Measurements from ENCODE around the gene ARID1B.
A peak's percentile ranks its signal among the peaks of the same experiment; 100 is the strongest.

The ARID1B gene

DNA sequence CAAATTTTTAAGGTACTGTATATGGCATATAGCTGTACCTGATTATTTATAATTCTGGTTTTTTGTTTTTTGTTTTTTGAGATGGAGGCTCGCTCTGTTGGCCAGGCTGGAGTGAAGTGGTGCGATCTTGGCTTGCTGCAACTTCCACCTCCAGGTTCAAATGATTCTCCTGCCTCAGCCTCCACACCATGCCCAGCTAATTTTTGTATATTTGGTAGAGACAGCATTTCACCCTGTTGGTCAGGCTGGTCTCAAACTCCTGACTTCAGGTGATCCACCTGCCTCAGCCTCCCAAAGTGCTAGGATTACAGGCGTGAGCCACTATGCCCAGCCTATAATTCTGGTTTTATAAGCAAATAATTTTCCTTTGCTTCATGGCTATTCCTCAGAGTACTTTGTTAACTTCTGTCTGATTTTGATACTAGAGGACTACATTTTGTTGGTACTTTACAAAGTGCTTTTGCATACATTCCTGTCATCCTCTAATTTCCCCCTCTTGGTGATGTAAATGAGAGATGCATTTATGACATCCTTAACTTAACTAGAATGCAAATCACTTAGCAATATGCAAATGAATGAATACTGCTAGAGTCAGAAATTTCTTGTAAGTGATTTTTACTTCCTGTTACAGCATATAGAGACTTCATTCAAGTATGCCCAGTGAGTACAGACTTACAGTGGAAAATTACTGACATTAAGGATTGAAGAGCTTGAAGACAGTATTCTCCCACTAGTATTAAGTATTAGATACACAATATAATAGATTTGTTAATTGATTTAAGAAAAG, 35.7 kb upstream of the ARID1B start:
- TF ChIP-seq, protein P1, sequence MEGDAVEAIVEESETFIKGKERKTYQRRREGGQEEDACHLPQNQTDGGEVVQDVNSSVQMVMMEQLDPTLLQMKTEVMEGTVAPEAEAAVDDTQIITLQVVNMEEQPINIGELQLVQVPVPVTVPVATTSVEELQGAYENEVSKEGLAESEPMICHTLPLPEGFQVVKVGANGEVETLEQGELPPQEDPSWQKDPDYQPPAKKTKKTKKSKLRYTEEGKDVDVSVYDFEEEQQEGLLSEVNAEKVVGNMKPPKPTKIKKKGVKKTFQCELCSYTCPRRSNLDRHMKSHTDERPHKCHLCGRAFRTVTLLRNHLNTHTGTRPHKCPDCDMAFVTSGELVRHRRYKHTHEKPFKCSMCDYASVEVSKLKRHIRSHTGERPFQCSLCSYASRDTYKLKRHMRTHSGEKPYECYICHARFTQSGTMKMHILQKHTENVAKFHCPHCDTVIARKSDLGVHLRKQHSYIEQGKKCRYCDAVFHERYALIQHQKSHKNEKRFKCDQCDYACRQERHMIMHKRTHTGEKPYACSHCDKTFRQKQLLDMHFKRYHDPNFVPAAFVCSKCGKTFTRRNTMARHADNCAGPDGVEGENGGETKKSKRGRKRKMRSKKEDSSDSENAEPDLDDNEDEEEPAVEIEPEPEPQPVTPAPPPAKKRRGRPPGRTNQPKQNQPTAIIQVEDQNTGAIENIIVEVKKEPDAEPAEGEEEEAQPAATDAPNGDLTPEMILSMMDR (IDR thresholded peaks at IDR 0.05; ENCODE audit: low read depth, low read length), result no peak
- H3K4me3 ChIP-seq (ENCODE audit: low read depth, low read length), result no peak overlapping the region
- in situ Hi-C loops (cut with HindIII; ENCODE audit: low sequenced_read_pairs), result no loop called here
- DNase-seq (ENCODE audit: low read depth, low spot score), result no peak

DNA sequence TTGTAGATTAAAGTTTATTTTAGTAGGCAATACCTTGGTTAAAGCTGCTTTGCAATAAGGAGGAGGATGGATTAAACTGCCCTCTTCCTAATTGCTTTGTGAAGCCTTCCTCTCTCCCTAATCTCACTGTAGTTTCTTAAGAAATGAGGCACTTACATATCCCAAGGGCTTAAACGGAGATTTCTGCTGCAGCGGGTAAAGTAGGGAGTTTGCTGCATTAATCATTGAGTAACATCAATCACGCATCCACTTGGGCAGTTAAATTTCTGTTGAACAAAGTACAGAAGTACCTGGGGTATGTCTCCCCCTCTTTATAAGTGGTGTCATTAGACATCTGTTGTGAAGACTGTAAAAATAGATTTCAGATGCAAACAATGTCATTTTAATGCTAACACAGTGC, 29.5 kb upstream of the ARID1B start:
- no peak for DNase-seq (ENCODE audit: low read depth, low spot score)
- H3K4me3 ChIP-seq (ENCODE audit: low read depth, low read length), result no peak overlapping the region
- in situ Hi-C loops (cut with HindIII; ENCODE audit: low sequenced_read_pairs), result no loop called here
- TF ChIP-seq, protein P1 (IDR thresholded peaks at IDR 0.05; ENCODE audit: low read depth, low read length), result no peak

DNA sequence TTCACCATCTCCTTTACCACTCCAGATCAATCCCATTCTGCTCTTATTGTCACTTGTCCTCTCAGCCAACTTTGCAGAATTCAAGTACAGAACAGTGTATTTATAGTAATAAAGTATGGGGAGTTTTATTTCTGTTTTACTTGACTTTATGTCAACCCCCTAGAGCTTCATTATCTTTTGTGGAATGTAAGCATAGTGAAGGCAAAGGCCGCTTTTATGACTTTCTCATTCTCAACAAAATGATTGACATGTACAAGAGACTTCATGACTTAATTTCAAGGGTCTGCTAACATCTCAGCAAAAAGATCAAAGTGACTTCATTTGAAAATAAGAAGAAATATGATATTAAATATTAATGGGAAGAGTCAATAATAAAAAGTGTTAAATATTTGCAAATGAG, 28.7 kb upstream of the ARID1B start:
- TF ChIP-seq, protein P1 (IDR thresholded peaks at IDR 0.05; ENCODE audit: low read depth, low read length), result no peak
- no peak overlapping the region for H3K4me3 ChIP-seq (ENCODE audit: low read depth, low read length)
- in situ Hi-C loops (cut with HindIII; ENCODE audit: low sequenced_read_pairs), result no loop called here
- no peak for DNase-seq (ENCODE audit: low read depth, low spot score)

DNA sequence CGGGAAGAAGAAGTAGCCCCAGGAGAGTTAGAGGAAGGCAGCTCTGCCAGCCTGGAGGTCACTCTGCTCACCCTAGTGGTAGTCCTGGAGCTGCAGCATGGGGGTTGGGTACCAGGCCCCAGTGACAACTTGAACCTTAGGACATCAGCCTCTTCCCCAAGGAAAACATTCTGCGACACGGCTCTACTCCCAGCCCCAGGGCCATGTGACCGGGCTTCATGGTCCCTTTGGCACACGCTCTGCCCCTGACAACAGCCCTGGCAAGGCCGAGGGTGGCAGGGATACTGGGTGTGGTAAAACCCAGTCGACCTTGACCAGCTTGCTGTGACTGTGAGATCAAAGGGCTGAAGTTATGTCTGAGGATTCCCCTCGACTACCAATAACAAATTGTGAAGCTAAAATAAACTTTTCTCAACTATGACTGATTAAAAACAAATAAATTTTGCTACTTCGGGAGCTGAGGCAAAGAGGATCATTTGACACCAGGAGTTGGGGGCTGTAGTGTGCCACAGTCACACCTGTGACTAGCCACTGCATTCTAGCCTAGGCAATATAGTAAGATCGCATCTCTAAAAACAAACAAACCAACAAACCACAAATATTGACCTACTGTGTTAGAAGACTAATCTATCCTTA, 24.4 kb upstream of the ARID1B start:
- in situ Hi-C loops (cut with HindIII; ENCODE audit: low sequenced_read_pairs), result no loop called here
- no peak for DNase-seq (ENCODE audit: low read depth, low spot score)
- TF ChIP-seq, protein P1 (IDR thresholded peaks at IDR 0.05; ENCODE audit: low read depth, low read length), result peak; percentile 13
- no peak overlapping the region for H3K4me3 ChIP-seq (ENCODE audit: low read depth, low read length)

DNA sequence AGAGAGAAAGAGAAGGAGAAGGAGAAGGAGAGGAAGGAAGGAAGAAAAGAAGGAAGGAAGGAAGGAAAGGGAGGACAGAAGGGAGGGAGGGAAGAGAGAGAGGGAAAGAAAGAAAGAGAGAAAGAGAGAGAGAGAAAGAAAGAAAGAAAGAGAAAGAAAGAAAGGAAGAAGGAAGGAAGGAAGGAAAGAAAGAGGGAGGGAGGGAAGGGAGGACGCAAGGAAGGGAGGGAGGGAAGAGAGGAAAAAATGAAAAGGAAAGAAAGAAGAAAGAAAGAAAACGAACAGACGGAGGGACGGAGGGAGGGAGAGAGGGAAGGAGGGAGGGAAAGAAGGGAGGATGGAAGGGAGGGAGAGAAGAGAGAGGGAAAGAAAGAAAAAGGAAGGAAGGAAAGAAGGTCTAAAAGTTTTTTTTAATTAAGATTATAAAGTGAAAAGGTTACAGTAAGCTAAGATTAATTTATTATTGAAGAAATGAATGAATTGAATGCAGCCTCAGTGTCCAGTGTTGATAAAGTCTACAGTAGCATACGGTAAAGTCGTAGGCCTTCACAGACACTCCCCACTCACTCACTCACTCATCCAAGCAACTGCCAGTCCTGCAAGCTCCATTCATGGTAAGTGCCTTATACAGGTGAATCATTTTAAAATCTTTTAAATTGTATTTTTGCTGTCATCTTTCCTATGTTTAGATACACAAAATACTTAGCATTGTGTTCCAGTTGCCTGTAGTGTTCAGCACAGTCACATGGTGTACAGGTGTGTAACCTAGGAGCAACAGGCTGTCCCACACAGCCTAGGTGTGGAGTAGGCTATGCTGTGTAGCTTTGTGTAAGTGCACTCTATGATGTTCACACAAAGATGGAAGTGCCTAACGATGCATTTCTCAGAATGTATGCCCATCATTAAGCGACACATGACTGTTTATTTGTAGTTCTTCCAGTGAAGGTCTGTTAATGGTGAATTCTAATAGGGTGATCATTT, 20.3 kb upstream of the ARID1B start:
- no peak overlapping the region for H3K4me3 ChIP-seq (ENCODE audit: low read depth, low read length)
- no peak for DNase-seq (ENCODE audit: low read depth, low spot score)
- TF ChIP-seq, protein P1 (IDR thresholded peaks at IDR 0.05; ENCODE audit: low read depth, low read length), result no peak
- in situ Hi-C loops (cut with HindIII; ENCODE audit: low sequenced_read_pairs), result no loop called here

DNA sequence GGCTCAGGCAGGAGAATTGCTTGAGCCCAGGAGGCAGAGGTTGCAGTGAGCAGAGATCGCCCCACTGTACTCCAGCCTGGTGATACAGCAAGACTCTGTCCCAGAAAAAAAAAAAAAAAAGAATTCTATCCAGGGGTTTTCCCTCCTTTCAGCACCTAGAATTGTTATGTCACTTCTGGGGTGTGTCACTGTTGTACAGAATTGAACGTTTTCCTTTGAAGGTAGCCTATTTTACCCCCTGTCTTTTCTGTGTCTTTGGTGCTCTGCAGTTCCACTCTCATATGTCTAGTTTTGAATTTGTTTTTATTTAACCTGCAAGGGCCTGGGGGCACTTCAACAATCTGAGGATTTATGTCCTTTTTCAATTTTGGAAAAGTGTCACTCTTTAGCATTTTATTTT, 19.3 kb upstream of the ARID1B start:
- TF ChIP-seq, protein P1 (IDR thresholded peaks at IDR 0.05; ENCODE audit: low read depth, low read length), result no peak
- in situ Hi-C loops (cut with HindIII; ENCODE audit: low sequenced_read_pairs), result no loop called here
- no peak overlapping the region for H3K4me3 ChIP-seq (ENCODE audit: low read depth, low read length)
- DNase-seq (ENCODE audit: low read depth, low spot score), result no peak
